Measurements from ENCODE around the gene LAMTOR2.

The LAMTOR2 gene

DNA sequence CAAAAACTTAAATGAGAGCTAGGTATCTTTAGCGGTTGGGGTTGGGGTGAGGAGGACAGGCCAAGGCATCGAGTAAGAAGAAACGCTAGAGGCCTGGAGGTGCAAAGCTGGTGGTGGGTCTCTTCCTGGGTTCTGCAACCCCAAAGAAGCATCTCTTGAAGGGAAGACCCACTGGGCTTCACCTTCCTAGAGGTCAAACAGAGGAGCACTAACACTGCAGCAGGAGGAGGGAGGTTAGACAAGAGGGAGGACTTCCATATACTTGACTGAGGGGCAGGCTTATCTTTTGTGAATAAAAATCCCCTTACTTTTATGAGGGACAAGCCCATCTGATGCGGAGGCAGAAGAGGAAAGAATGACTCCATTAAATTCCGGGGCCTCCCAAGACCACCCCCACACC is 25.2 kb downstream of the LAMTOR2 start:
- Mint-ChIP-seq H3K27me3 (peaks cover 17% of the 10 kb centered on the region), H3K9me3 (no peaks in the 10 kb centered on the region), H3K4me3 (no peak overlapping the region), H3K27ac (no peak overlapping the region), H3K36me3 (no peaks in the 10 kb centered on the region), H3K4me1 (peaks cover 24% of the 10 kb centered on the region)
- ATAC-seq, result no peak

DNA sequence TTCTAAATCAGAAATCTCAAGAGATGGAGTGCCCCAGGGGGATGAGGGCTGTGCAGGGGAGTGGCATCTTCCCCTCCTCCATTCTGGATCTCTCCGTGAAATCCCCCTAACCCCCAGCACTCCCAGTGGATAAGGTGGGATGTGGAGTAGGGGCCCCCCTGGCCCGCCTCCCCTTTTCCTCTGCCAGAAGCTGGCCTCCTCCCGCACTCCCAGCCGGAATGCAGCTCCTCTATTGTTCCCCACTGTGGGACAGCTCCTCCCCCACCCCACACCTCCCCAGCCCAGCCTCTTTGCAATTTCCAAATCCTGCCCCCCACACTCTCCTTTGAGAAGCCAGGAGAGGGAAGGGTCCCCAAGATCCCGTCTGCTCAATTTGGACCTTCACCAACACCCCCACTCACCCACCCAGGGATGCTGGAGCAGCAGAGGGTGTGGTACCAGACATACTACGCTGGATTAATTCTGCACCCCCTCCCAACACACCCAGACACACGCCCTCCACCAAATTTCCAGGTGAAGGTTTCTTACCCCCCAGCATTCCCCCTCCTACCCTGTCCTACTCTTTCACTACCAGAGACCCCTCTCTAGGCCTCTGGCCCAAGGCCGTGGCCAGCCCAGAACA is 25.8 kb downstream of the LAMTOR2 start:
- Mint-ChIP-seq H3K36me3 (no peaks in the 10 kb centered on the region), H3K27me3 (peaks cover 17% of the 10 kb centered on the region), H3K9me3 (no peaks in the 10 kb centered on the region), H3K27ac (no peak overlapping the region), H3K4me3 (no peak overlapping the region), H3K4me1 (peaks cover 20% of the 10 kb centered on the region)
- no peak for ATAC-seq

DNA sequence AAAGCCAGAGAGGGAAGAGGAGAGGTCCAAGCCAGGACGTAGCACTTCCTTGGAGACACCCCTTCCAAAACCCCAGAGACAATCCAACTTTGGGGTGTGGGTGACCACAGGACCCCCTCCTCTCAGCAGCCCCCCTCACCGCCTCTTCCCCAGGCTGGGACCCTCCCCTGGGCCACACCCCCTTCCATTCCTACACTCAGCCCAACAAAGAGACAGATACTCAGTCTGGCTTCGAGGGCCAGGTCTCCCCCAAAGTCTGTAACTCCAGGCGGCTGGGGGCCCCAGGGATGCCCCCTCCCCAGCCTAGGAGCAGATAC is 26.2 kb downstream of the LAMTOR2 start:
- Mint-ChIP-seq H3K4me3 (no peak overlapping the region), H3K27ac (no peak overlapping the region), H3K27me3 (peaks cover 17% of the 10 kb centered on the region), H3K4me1 (peaks cover 16% of the 10 kb centered on the region), H3K36me3 (no peaks in the 10 kb centered on the region), H3K9me3 (no peaks in the 10 kb centered on the region)
- no peak for ATAC-seq

DNA sequence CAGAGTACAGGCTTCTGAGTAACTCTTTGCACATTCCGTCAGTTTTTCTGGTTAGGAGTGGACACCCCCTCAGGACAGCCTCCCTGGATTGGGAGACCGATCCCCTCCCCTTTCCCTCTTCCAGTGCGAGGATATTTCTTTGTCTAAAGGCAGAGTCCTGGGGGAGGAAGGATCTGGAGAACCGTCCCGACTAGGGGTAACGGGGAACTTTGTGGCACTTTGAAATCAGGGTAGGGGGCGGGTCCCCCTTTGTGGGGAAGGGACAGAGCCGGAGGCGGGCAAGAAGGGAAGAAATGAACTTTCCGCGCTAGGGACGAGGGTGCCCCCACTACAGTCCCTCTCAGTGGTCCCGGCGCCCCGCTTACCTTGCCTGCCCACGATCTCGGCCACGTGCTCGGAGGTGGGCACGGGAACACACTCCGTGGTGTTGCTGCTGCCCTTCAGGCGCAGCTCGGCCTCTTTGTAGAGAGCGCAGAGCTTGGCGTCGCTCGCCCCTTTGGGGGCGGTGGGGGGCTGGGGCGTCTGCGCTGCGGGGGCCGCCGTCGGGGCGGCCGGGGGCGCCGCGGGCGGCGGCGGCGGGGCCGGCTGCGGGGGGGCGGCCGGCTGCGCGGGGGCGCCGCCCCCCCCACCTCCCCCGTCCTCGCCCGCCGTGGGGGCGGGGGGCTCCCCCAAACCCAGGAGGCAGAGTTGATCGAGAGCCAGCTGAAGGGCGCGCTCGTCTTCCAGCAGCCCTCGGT is 26.8 kb downstream of the LAMTOR2 start:
- ATAC-seq, result no peak
- Mint-ChIP-seq H3K4me1 (peaks cover 15% of the 10 kb centered on the region), H3K9me3 (no peaks in the 10 kb centered on the region), H3K27me3 (peaks cover 21% of the 10 kb centered on the region), H3K36me3 (no peaks in the 10 kb centered on the region), H3K4me3 (peak overlapping the region; percentile 81), H3K27ac (no peak overlapping the region)

DNA sequence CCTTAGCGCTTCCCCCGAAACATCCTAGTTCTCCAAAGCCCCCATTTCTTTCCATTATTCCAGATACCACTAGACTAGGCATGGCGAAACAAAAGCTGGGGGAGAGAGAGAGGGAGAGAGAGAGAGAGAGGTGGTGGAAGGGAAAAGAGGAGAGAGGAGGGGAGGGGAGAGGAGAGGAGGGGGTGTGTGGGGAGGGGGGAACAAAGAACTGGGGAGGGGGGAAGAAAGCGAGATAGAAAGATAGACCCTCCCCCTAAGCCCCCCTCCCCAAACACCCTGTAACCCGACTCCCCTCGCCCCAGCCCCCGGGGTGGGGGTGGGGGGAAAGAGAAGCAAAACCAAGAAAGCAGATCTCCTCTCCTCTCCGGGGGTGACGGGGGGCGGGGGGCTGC is 27.3 kb downstream of the LAMTOR2 start:
- Mint-ChIP-seq H3K9me3 (no peaks in the 10 kb centered on the region), H3K27me3 (peaks cover 27% of the 10 kb centered on the region), H3K27ac (no peak overlapping the region), H3K4me1 (peaks cover 15% of the 10 kb centered on the region), H3K4me3 (peak overlapping the region; percentile 81), H3K36me3 (no peaks in the 10 kb centered on the region)
- ATAC-seq, result no peak

DNA sequence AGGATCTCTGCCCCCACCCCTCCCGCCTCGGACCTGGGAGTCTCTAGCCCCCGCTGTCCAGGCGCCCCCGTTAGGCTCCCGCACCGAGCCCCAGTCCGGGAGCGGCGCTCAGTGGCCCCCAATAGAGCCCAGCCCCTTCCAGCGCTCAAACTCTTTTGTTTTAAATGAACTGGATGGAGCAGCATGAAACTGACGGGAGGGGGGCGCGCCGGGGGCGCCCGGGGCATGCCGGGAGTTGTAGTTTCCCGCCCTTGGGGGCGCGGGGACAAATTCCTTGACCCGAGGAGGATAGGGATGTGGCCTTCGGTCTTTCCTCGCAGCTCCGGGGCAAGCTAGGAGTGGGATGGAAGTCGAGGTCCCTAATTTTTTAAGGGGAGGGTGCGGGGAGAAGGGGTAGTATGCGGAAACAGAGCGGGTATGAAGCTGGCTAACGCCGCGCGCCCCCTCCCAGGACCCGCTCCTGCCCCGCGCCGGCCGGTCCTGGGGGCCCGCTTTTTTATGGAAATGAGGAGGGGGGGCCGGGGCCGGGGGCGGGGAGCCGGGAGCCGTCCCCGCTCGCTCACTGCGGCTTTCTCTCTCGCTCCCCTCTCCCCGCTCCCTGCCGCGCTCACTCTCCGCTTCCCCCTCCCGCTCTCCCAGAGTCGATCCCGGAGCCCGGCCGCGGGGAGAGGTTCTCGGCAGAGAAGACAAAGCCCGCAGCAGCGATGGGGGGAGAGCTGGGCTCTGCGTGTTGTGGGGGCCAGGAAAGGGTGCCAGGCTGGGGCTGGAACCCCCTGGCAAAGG is 27.9 kb downstream of the LAMTOR2 start, which contains the start of gene MEX3A:
TSS of gene MEX3A (minus strand) at position 157 of the 783 bp plus-strand sequence. CDS start 467 bp downstream, outside the sequence.
- ATAC-seq, result peak; percentile 76
- Mint-ChIP-seq H3K36me3 (no peaks in the 10 kb centered on the region), H3K27me3 (peaks cover 33% of the 10 kb centered on the region), H3K4me3 (peak within 1 kb of the TSS; percentile 81), H3K27ac (no peak within 1 kb of the TSS), H3K4me1 (peaks cover 15% of the 10 kb centered on the region), H3K9me3 (no peaks in the 10 kb centered on the region)

DNA sequence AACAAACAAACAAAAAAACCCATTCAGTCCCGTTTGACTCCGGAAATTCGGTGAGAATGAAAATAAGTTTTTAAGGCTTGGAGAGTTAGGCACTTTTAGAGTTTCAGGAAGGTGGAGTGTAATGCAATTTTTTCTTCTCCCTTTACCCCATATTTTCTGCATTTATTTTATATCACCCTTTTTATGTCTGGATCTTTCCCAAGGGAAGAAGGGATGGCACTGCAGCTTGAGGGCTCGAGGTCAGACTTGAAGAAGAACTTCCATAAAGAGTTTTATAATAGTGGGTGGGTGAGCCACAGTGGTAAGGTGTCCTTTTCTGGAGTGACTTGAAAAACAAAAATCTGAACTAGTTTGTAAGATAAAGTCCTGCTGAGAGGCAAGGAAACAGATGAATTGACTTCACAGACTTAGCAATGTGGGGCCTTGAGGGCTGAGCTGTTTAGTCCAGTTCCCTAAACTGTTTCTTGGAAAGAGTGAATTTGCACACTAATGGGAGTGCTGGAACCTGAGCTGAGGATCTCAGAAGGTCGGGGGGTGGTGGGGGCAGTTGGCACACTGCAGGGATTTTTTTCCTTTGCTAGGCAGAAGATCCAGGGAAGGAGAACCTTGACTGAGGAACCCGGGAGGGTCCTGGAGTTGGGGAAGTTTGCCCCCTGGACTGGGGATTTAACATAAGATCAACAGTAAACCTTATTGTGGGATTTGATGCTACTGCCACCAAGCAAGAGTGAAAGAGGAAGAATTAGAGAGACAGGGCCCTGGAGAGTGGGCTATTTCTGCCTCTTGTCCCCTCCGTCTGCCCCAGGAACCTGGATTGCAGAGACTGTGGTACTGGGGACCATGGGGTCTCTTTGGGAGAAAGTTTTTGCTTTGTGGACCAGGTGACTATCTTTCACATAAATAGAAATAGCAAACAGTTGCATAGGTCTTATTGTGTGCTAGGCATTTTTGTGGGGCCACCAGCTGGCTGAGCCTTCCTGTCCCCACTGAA is 29.5 kb downstream of the LAMTOR2 start:
- H3K4me1 Mint-ChIP-seq, result peaks cover 15% of the 10 kb centered on the region
- peaks cover 41% of the 10 kb centered on the region for H3K27me3 Mint-ChIP-seq
- H3K9me3 Mint-ChIP-seq, result no peaks in the 10 kb centered on the region
- no peak overlapping the region for H3K27ac Mint-ChIP-seq
- H3K36me3 Mint-ChIP-seq, result no peaks in the 10 kb centered on the region
- no peak for ATAC-seq
- H3K4me3 Mint-ChIP-seq, result no peak overlapping the region

DNA sequence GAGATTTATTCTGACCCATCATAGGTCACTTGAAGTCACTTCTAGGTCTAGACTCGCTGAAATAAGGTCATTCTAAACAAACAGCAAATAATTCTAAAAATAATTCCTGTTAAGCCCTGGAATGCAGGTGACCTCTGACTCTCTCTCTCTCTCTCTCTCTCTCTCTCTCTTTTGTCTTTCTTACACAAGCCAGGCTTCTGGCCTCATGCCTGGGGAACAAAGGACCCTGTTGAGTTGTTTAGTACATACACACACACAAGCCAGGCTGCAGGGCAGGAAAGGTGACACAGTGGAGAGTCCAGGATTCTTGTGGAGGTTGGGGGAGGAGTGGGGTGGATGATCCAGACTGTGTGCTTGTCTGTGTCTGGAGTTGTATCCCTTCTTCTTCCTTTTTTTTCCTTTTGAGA is 31.7 kb downstream of the LAMTOR2 start:
- H3K4me1 Mint-ChIP-seq, result peaks cover 31% of the 10 kb centered on the region
- no peak for ATAC-seq
- peaks cover 59% of the 10 kb centered on the region for H3K27me3 Mint-ChIP-seq
- H3K9me3 Mint-ChIP-seq, result no peaks in the 10 kb centered on the region
- H3K4me3 Mint-ChIP-seq, result no peak overlapping the region
- no peaks in the 10 kb centered on the region for H3K36me3 Mint-ChIP-seq
- H3K27ac Mint-ChIP-seq, result no peak overlapping the region

DNA sequence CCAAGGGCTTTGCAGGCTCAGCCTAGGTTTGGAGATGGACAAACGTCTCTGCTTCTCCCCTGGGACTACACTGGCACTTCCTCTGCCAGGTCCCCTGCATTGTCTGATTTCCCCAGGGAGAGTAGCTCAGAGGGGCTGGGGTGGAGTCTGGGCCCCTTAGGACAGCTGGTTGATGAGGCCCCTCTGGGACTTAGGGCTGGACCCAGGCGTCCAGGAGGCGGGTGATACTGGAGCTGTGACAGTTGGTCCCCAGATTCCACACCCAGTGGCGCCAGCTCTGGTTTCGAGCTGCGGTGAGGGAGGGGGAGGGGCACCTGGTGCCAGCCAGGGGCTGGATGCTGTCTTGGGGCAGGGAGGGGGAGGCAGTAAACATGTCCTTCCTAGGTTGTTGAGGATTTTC is 35.1 kb downstream of the LAMTOR2 start:
- ATAC-seq, result no peak
- H3K9me3 Mint-ChIP-seq, result no peaks in the 10 kb centered on the region

DNA sequence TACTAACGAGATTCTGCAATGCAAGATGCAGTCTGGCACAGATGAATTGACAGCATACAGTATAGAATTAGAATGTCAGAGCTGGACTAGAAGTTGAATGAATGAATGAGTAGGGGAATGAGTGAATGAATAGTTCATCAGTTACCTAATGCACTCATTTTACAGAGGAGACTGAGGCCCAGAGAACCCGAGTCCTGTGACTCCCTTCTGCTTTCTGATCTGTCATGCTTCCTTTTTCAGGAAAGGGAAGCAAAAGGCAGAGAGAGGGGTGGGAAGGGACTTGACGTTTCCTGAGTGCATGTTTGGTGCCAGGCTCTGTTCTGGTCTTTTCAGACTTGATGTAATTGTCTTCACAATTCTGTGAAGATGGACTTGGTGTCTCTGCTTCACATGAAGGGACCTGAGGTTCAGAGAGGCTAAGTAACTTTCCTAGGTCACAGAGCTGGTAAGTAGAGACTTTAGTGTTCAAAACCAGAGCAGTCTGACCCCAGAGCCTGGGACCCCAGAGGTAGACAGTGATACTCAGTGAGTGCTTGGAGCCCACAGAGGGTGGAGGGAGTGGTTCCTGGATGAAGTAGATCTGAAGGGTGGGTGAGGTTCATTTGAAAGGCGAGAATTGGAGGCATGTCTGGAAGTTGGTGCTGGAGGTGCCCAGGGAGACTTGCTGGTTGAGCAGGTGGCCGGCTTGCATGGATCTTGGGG is 35.7 kb downstream of the LAMTOR2 start:
- no peak for ATAC-seq
- peaks cover 25% of the 10 kb centered on the region for H3K4me1 Mint-ChIP-seq
- H3K36me3 Mint-ChIP-seq, result no peaks in the 10 kb centered on the region
- H3K27me3 Mint-ChIP-seq, result peaks cover 42% of the 10 kb centered on the region
- H3K27ac Mint-ChIP-seq, result no peak overlapping the region
- H3K9me3 Mint-ChIP-seq, result no peaks in the 10 kb centered on the region
- H3K4me3 Mint-ChIP-seq, result no peak overlapping the region

More for the DNA sequence above, 35.1 kb downstream of the LAMTOR2 start:
- no peak overlapping the region for H3K4me3 Mint-ChIP-seq
- peaks cover 42% of the 10 kb centered on the region for H3K27me3 Mint-ChIP-seq
- H3K4me1 Mint-ChIP-seq, result peaks cover 25% of the 10 kb centered on the region
- no peak overlapping the region for H3K27ac Mint-ChIP-seq
- H3K36me3 Mint-ChIP-seq, result no peaks in the 10 kb centered on the region

DNA sequence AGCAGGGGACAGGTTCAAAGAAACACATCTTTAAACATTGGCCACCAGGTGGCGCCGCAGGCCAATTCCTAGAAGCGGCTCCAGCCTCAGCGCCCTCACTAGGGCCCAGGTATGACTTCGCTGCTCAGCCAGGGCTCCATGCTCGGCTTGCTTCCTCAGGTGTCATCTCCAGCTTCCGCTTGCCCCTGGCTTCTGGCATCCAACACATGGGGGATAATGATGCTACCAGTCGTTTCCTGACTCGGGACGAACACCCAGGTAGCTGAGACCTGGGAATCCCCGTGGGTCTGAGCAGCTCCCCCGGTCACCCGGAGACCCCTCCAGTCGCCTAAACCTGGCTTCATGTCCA is 36.2 kb downstream of the LAMTOR2 start:
- peak; percentile 95 for ATAC-seq
- peaks cover 31% of the 10 kb centered on the region for H3K4me1 Mint-ChIP-seq
- no peak overlapping the region for H3K27ac Mint-ChIP-seq
- H3K9me3 Mint-ChIP-seq, result no peaks in the 10 kb centered on the region
- H3K36me3 Mint-ChIP-seq, result no peaks in the 10 kb centered on the region
- no peak overlapping the region for H3K4me3 Mint-ChIP-seq
- H3K27me3 Mint-ChIP-seq, result peaks cover 42% of the 10 kb centered on the region

DNA sequence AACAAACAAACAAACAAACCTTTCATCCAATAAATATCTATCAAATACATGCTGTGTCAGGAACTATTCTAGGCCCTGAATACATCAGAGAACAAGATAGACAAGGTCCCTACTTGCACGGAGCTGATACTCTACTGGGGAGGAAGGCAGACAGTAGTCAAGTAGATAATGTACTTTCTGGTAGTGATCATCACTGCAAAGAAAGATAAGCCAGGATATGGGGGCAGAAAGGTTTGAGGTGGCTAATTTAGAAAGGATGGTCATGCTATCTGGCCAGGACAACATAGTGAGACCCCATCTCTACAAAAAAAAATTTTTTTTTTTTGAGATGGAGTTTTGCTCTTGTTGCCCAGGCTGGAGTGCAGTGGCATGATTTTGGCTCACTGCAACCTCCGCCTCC is 37.0 kb downstream of the LAMTOR2 start:
- ATAC-seq, result no peak
- H3K27ac Mint-ChIP-seq, result no peak overlapping the region
- no peaks in the 10 kb centered on the region for H3K9me3 Mint-ChIP-seq
- no peak overlapping the region for H3K4me3 Mint-ChIP-seq
- H3K36me3 Mint-ChIP-seq, result no peaks in the 10 kb centered on the region
- H3K27me3 Mint-ChIP-seq, result peaks cover 35% of the 10 kb centered on the region
- peaks cover 39% of the 10 kb centered on the region for H3K4me1 Mint-ChIP-seq

DNA sequence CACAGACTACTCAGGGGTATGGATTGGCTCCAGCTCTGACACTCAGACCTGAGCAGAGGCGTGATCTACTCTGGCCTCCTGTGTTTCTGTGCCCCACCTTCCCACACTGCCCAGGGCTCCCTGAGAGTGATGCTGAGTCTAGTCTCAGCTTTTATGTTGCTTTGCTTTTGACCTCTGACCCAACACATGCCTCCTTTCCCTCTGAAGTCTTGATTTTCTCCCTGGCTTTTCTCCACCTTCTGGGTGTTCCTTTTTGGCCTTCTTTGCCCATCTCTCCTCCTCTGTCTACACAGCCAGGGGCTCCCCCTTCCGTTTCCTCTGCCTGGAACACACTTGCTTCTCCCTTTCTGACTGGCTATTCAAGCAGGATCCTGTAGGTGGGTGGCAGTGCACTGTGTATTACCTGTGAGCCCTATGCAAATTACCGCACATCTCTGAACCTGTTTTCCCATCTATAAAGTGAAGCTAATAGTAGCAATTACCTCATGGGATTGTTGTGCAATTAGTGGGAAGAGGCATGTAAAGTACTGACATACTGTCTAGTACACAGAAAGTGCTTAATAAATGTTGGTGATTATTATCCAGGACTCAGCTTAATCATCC is 41.4 kb downstream of the LAMTOR2 start:
- no peaks in the 10 kb centered on the region for H3K9me3 Mint-ChIP-seq
- H3K4me1 Mint-ChIP-seq, result peaks cover 55% of the 10 kb centered on the region
- no peak for ATAC-seq
- H3K4me3 Mint-ChIP-seq, result peak overlapping the region; percentile 3
- peaks cover under 1% of the 10 kb centered on the region for H3K27me3 Mint-ChIP-seq
- H3K36me3 Mint-ChIP-seq, result no peaks in the 10 kb centered on the region
- peak overlapping the region; percentile 85 for H3K27ac Mint-ChIP-seq

Measured in stimulated activated memory B cell treated with anti-CD40 and anti-IgM and Interleukin-4, amounts not matched to agents 10 μg/mL and 1 μg/mL and 100 μg/mL, for 72 hours (primary cell).